GM18907 (cell line): ENCODE measurements around the gene DUSP1.
"Not testable (repeated sequence)": the region's sequence is repeated elsewhere in the genome, so short reads cannot be mapped to it uniquely, and the experiment has no call there.

Experiments used
- ATAC-seq: cut with Tn5 transposase; IDR thresholded peaks from one replicate; pipeline ENCODE4 v1.9.1; 2021; ENCODE audit warnings: mild to moderate bottlenecking, moderate library complexity; ENCODE audit not compliant: unreplicated experiment

DUSP1 gene

GRCh38 chr5:172770675-172771438 is at the start of gene DUSP1:
DUSP1 (minus strand) TSS chr5:172771195; CDS start chr5:172770952, 243 bp downstream.
- ATAC-seq = peak; percentile 60

GRCh38 chr5:172820046-172820767 is 49.2 kb upstream of the DUSP1 start:
- ATAC-seq = no peak

GRCh38 chr5:172819569-172819968 is 48.6 kb upstream of the DUSP1 start:
- no peak for ATAC-seq

GRCh38 chr5:172818081-172818480 is 47.1 kb upstream of the DUSP1 start:
- no peak for ATAC-seq

- ATAC-seq = no peak
Observed at GRCh38 chr5:172817664-172818063, 46.7 kb upstream of the DUSP1 start.

- no peak for ATAC-seq
Observed at GRCh38 chr5:172816925-172817562, 46.0 kb upstream of the DUSP1 start.

- no peak for ATAC-seq
Observed at GRCh38 chr5:172815631-172816030, 44.6 kb upstream of the DUSP1 start.

GRCh38 chr5:172810996-172811395 is 40.0 kb upstream of the DUSP1 start:
- ATAC-seq = not testable (repeated sequence)

- ATAC-seq = no peak
Observed at GRCh38 chr5:172809774-172810173, 38.8 kb upstream of the DUSP1 start.

- ATAC-seq = peak; percentile 6
Observed at GRCh38 chr5:172807766-172808311, 36.8 kb upstream of the DUSP1 start.

GRCh38 chr5:172806897-172807672 is 36.1 kb upstream of the DUSP1 start:
- peak; percentile 92 for ATAC-seq

GRCh38 chr5:172805736-172806255 is 34.8 kb upstream of the DUSP1 start:
- ATAC-seq = no peak

GRCh38 chr5:172805018-172805683 is 34.2 kb upstream of the DUSP1 start:
- ATAC-seq = no peak

GRCh38 chr5:172802567-172803176 is 31.7 kb upstream of the DUSP1 start:
- no peak for ATAC-seq

GRCh38 chr5:172802112-172802511 is 31.1 kb upstream of the DUSP1 start:
- no peak for ATAC-seq

GRCh38 chr5:172801179-172801671 is 30.2 kb upstream of the DUSP1 start:
- ATAC-seq = no peak

GRCh38 chr5:172800088-172800551 is 29.1 kb upstream of the DUSP1 start:
- ATAC-seq = no peak

GRCh38 chr5:172799416-172799815 is 28.4 kb upstream of the DUSP1 start:
- ATAC-seq = no peak
